Hepatocyte (in vitro differentiated cells): ENCODE measurements around the gene ERP29. TPM values are rescaled to one million over a fixed set of nuclear protein-coding genes. Genes with fewer than 3 reads are reported as not detected.

Experiments used
- DNase-seq: peaks from one replicate; pipeline ENCODE4 v3.0.0-alpha.2; 2016; ENCODE audit warnings: low spot score
- H2AFZ ChIP-seq: fragments of 200-600 bp; sonication (generic); 2 replicates; pipeline ENCODE4 v1.6.0; 2016; ENCODE audit warnings: antibody characterized with exemption, mild to moderate bottlenecking
- H3K27ac ChIP-seq: fragments of 200-600 bp; sonication (generic); 2 replicates; pipeline ENCODE4 v1.5.1; 2016; ENCODE audit warnings: mild to moderate bottlenecking
- H3K27me3 ChIP-seq: fragments of 200-600 bp; sonication (generic); 2 replicates; pipeline ENCODE4 v1.6.1; 2016
- H3K36me3 ChIP-seq: fragments of 200-600 bp; sonication (generic); replicated peaks from 2 replicates; pipeline ENCODE4 v1.5.1; 2016; ENCODE audit warnings: low read depth; ENCODE audit not compliant: insufficient read depth
- H3K4me1 ChIP-seq: fragments of 200-600 bp; sonication (generic); 2 replicates; pipeline ENCODE4 v1.5.1; 2016; ENCODE audit warnings: mild to moderate bottlenecking, moderate library complexity; ENCODE audit not compliant: insufficient read depth
- H3K4me2 ChIP-seq: fragments of 200-600 bp; sonication (generic); 2 replicates; pipeline ENCODE4 v1.6.0; 2016
- H3K4me3 ChIP-seq: fragments of 200-600 bp; sonication (generic); 2 replicates; pipeline ENCODE4 v1.5.1; 2016; ENCODE audit warnings: mild to moderate bottlenecking
- H3K79me2 ChIP-seq: fragments of 200-600 bp; sonication (generic); 2 replicates; pipeline ENCODE4 v1.6.0; 2017; ENCODE audit warnings: mild to moderate bottlenecking
- H3K9me2 ChIP-seq: fragments of 200-600 bp; sonication (generic); replicated peaks from 2 replicates; pipeline ENCODE4 v1.6.0; 2017; ENCODE audit warnings: mild to moderate bottlenecking; ENCODE audit not compliant: insufficient read depth
- H3K9me3 ChIP-seq: fragments of 200-600 bp; sonication (generic); 2 replicates; pipeline ENCODE4 v1.5.1; 2016; ENCODE audit warnings: low read depth, mild to moderate bottlenecking
- H4K20me1 ChIP-seq: fragments of 200-600 bp; sonication (generic); 2 replicates; pipeline ENCODE4 v1.6.0; 2016; ENCODE audit warnings: mild to moderate bottlenecking; ENCODE audit not compliant: insufficient read depth, poor library complexity, severe bottlenecking
- CTCF ChIP-seq: fragments of 200-600 bp; sonication (generic); IDR thresholded peaks from 2 replicates; pipeline ENCODE4 v1.5.1; 2016; ENCODE audit warnings: antibody characterized with exemption, mild to moderate bottlenecking; ENCODE audit not compliant: poor library complexity
- EZH2 ChIP-seq: fragments of 200-600 bp; sonication (generic); IDR thresholded peaks from 2 replicates; pipeline ENCODE4 v1.6.1; 2016; ENCODE audit warnings: antibody characterized with exemption, mild to moderate bottlenecking, borderline replicate concordance
- EZH2phosphoT487 ChIP-seq: fragments of 200-600 bp; sonication (generic); IDR thresholded peaks from one replicate; pipeline ENCODE4 v1.6.1; 2018; ENCODE audit warnings: antibody characterized with exemption, mild to moderate bottlenecking, low read depth, moderate library complexity; ENCODE audit not compliant: unreplicated experiment, severe bottlenecking
- WGBS: methylation state at CpG from one replicate; pipeline ENCODE4 v1.1.6; 2016; ENCODE audit warnings: low lambda C conversion rate; ENCODE audit errors: missing lambda C conversion rate; 5-methylcytosine and 5-hydroxymethylcytosine counted together
- polyA plus RNA-seq: library from polyadenylated mRNA; unstranded; fragments of >200 nt; fragmentation: Nextera tagmentation; extraction: Ambion mirVana; gene quantifications from 2 replicates; pipeline ENCODE4 v1.2.1, GENCODE V29; 2016
- total RNA-seq: library from RNA; depleted of rRNA; stranded (reverse); fragments of >200 nt; gene quantifications from 2 replicates; pipeline ENCODE4 v1.2.3, GENCODE V29; 2014

The ERP29 gene
- total and polyA plus RNA-seq, 2 experiments from 2014 or later, result 178 to 253 TPM

GRCh38 chr12:112020947-112021457, 7.8 kb downstream of the ERP29 start:
- Histone ChIP-seq H3K4me3 (no peak overlapping the region), H4K20me1 (peaks cover 28% of the 10 kb centered on the region), H3K27me3 (no peaks in the 10 kb centered on the region), H3K36me3 (peaks cover under 1% of the 10 kb centered on the region), H3K9me3 (peaks cover 1% of the 10 kb centered on the region), H3K27ac (no peak overlapping the region), H2AFZ (no peak overlapping the region), H3K9me2 (no peaks in the 10 kb centered on the region), H3K4me1 (no peaks in the 10 kb centered on the region), H3K79me2 (peaks cover 56% of the 10 kb centered on the region), H3K4me2 (no peak overlapping the region)
- TF ChIP-seq CTCF (no peak), EZH2phosphoT487 (no peak), EZH2 (no peak)
- 93% methylated on average over 8 of the region's 8 CpGs for WGBS
- DNase-seq, result no peak

GRCh38 chr12:112022241-112023016, 9.2 kb downstream of the ERP29 start:
- H3K9me2 ChIP-seq, result no peaks in the 10 kb centered on the region
- TF ChIP-seq EZH2phosphoT487, result no peak
- TF ChIP-seq EZH2, result no peak
- TF ChIP-seq CTCF, result no peak
- 95% methylated on average over 11 of the region's 11 CpGs for WGBS
- H3K9me3 ChIP-seq, result no peaks in the 10 kb centered on the region
- H2AFZ ChIP-seq, result no peak overlapping the region
- peaks cover 41% of the 10 kb centered on the region for H3K79me2 ChIP-seq
- no peaks in the 10 kb centered on the region for H3K4me1 ChIP-seq
- no peak overlapping the region for H3K27ac ChIP-seq
- no peak overlapping the region for H3K4me2 ChIP-seq
- no peak for DNase-seq
- no peak overlapping the region for H3K4me3 ChIP-seq
- no peaks in the 10 kb centered on the region for H3K36me3 ChIP-seq
- H4K20me1 ChIP-seq, result peaks cover 19% of the 10 kb centered on the region
- no peaks in the 10 kb centered on the region for H3K27me3 ChIP-seq

GRCh38 chr12:112023759-112024396, 10.7 kb downstream of the ERP29 start:
- Histone ChIP-seq H2AFZ (no peak overlapping the region), H3K36me3 (no peaks in the 10 kb centered on the region), H3K4me1 (no peaks in the 10 kb centered on the region), H3K27me3 (no peaks in the 10 kb centered on the region), H3K4me2 (no peak overlapping the region), H4K20me1 (peaks cover 9% of the 10 kb centered on the region), H3K79me2 (peaks cover 27% of the 10 kb centered on the region), H3K9me3 (no peaks in the 10 kb centered on the region), H3K4me3 (no peak overlapping the region), H3K9me2 (no peaks in the 10 kb centered on the region), H3K27ac (no peak overlapping the region)
- TF ChIP-seq EZH2phosphoT487 (no peak), EZH2 (no peak), CTCF (no peak)
- 94% methylated on average over 4 of the region's 4 CpGs for WGBS
- no peak for DNase-seq
